ENCODE data around the gene ABHD14A.

- TF ChIP-seq CTCF (conservative IDR thresholded peaks at IDR 0.05 in 1 of 2, IDR thresholded peaks at IDR 0.05 in 1 of 2; ENCODE audit: extremely low read depth in 1 of 2, insufficient read depth in 1 of 2, low read depth in 1 of 2, low read length in 2 of 2) (no peak), EZH2 (IDR thresholded peaks at IDR 0.05; ENCODE audit: borderline replicate concordance, low read length) (no peak)
Observed at GRCh38 chr3:51982838-51983577, 8.1 kb downstream of the ABHD14A start, which contains the start of gene ACY1.

Data from mammary epithelial cell (primary cell).